ENCODE results near the gene AK8. TPM values are rescaled to one million over a fixed set of nuclear protein-coding genes. Genes with fewer than 3 reads are reported as not detected.

Gene AK8
- total and polyA plus RNA-seq, 2 experiments from 2014 or later: 0.14 to 0.78 TPM

DNA sequence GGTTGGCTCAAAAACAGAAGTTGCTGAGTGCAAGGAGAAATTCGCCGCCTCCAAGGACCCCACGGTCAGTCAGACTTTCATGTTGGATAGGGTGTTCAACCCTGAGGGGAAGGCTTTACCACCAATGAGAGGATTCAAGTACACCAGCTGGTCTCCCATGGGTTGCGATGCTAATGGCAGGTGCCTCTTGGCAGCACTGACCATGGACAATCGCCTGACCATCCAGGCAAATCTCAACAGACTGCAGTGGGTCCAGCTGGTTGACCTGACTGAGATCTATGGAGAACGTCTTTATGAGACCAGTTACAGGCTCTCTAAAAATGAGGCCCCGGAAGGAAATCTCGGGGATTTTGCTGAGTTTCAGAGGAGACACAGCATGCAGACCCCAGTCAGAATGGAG is 200.1 kb downstream of the AK8 start:
- Mint-ChIP-seq H3K4me3 (no peak overlapping the region), H3K4me1 (peaks cover 6% of the 10 kb centered on the region), H3K36me3 (ENCODE audit: low read depth) (peaks cover 49% of the 10 kb centered on the region), H3K9me3 (no peaks in the 10 kb centered on the region), H3K27ac (no peak overlapping the region), H3K27me3 (ENCODE audit: insufficient read depth, low read depth, poor library complexity) (peaks cover 4% of the 10 kb centered on the region)
- peaks cover 27% of the 10 kb centered on the region for H3K36me3 ChIP-seq (ENCODE audit: insufficient read depth)
- no peaks in the 10 kb centered on the region for H3K27me3 ChIP-seq (ENCODE audit: insufficient read depth)
- no peak overlapping the region for H3K4me3 ChIP-seq
- H2AFZ ChIP-seq: no peak overlapping the region
- ATAC-seq (no peak), DNase-seq (ENCODE audit: low spot score) (no peak)
- TF ChIP-seq POLR2AphosphoS5 (IDR thresholded peaks at IDR 0.05; ENCODE audit: low read depth) (no peak), ZNF331 (CRISPR knock-in tag; IDR thresholded peaks at IDR 0.05; ENCODE audit: low read depth) (no peak), JUNB (IDR thresholded peaks at IDR 0.05; ENCODE audit: unreplicated experiment) (no peak), EZH2phosphoT487 (IDR thresholded peaks at IDR 0.05; ENCODE audit: unreplicated experiment) (no peak), CREB1 (CRISPR knock-in tag; IDR thresholded peaks at IDR 0.05; ENCODE audit: low read depth) (no peak), EZH2 (IDR thresholded peaks at IDR 0.05; ENCODE audit: low read depth, unreplicated experiment) (no peak), NANOG (IDR thresholded peaks at IDR 0.05; ENCODE audit: borderline replicate concordance) (no peak)
- TF ChIP-seq, protein P1, sequence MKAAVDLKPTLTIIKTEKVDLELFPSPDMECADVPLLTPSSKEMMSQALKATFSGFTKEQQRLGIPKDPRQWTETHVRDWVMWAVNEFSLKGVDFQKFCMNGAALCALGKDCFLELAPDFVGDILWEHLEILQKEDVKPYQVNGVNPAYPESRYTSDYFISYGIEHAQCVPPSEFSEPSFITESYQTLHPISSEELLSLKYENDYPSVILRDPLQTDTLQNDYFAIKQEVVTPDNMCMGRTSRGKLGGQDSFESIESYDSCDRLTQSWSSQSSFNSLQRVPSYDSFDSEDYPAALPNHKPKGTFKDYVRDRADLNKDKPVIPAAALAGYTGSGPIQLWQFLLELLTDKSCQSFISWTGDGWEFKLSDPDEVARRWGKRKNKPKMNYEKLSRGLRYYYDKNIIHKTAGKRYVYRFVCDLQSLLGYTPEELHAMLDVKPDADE (IDR thresholded peaks at IDR 0.05): no peak
- TF ChIP-seq, protein P2, sequence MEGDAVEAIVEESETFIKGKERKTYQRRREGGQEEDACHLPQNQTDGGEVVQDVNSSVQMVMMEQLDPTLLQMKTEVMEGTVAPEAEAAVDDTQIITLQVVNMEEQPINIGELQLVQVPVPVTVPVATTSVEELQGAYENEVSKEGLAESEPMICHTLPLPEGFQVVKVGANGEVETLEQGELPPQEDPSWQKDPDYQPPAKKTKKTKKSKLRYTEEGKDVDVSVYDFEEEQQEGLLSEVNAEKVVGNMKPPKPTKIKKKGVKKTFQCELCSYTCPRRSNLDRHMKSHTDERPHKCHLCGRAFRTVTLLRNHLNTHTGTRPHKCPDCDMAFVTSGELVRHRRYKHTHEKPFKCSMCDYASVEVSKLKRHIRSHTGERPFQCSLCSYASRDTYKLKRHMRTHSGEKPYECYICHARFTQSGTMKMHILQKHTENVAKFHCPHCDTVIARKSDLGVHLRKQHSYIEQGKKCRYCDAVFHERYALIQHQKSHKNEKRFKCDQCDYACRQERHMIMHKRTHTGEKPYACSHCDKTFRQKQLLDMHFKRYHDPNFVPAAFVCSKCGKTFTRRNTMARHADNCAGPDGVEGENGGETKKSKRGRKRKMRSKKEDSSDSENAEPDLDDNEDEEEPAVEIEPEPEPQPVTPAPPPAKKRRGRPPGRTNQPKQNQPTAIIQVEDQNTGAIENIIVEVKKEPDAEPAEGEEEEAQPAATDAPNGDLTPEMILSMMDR (conservative IDR thresholded peaks at IDR 0.05; ENCODE audit: low read depth in 2 of 2): no peak
- TF ChIP-seq, protein P3, sequence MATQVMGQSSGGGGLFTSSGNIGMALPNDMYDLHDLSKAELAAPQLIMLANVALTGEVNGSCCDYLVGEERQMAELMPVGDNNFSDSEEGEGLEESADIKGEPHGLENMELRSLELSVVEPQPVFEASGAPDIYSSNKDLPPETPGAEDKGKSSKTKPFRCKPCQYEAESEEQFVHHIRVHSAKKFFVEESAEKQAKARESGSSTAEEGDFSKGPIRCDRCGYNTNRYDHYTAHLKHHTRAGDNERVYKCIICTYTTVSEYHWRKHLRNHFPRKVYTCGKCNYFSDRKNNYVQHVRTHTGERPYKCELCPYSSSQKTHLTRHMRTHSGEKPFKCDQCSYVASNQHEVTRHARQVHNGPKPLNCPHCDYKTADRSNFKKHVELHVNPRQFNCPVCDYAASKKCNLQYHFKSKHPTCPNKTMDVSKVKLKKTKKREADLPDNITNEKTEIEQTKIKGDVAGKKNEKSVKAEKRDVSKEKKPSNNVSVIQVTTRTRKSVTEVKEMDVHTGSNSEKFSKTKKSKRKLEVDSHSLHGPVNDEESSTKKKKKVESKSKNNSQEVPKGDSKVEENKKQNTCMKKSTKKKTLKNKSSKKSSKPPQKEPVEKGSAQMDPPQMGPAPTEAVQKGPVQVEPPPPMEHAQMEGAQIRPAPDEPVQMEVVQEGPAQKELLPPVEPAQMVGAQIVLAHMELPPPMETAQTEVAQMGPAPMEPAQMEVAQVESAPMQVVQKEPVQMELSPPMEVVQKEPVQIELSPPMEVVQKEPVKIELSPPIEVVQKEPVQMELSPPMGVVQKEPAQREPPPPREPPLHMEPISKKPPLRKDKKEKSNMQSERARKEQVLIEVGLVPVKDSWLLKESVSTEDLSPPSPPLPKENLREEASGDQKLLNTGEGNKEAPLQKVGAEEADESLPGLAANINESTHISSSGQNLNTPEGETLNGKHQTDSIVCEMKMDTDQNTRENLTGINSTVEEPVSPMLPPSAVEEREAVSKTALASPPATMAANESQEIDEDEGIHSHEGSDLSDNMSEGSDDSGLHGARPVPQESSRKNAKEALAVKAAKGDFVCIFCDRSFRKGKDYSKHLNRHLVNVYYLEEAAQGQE (IDR thresholded peaks at IDR 0.05; ENCODE audit: unreplicated experiment): no peak
- TF ChIP-seq, protein P4, sequence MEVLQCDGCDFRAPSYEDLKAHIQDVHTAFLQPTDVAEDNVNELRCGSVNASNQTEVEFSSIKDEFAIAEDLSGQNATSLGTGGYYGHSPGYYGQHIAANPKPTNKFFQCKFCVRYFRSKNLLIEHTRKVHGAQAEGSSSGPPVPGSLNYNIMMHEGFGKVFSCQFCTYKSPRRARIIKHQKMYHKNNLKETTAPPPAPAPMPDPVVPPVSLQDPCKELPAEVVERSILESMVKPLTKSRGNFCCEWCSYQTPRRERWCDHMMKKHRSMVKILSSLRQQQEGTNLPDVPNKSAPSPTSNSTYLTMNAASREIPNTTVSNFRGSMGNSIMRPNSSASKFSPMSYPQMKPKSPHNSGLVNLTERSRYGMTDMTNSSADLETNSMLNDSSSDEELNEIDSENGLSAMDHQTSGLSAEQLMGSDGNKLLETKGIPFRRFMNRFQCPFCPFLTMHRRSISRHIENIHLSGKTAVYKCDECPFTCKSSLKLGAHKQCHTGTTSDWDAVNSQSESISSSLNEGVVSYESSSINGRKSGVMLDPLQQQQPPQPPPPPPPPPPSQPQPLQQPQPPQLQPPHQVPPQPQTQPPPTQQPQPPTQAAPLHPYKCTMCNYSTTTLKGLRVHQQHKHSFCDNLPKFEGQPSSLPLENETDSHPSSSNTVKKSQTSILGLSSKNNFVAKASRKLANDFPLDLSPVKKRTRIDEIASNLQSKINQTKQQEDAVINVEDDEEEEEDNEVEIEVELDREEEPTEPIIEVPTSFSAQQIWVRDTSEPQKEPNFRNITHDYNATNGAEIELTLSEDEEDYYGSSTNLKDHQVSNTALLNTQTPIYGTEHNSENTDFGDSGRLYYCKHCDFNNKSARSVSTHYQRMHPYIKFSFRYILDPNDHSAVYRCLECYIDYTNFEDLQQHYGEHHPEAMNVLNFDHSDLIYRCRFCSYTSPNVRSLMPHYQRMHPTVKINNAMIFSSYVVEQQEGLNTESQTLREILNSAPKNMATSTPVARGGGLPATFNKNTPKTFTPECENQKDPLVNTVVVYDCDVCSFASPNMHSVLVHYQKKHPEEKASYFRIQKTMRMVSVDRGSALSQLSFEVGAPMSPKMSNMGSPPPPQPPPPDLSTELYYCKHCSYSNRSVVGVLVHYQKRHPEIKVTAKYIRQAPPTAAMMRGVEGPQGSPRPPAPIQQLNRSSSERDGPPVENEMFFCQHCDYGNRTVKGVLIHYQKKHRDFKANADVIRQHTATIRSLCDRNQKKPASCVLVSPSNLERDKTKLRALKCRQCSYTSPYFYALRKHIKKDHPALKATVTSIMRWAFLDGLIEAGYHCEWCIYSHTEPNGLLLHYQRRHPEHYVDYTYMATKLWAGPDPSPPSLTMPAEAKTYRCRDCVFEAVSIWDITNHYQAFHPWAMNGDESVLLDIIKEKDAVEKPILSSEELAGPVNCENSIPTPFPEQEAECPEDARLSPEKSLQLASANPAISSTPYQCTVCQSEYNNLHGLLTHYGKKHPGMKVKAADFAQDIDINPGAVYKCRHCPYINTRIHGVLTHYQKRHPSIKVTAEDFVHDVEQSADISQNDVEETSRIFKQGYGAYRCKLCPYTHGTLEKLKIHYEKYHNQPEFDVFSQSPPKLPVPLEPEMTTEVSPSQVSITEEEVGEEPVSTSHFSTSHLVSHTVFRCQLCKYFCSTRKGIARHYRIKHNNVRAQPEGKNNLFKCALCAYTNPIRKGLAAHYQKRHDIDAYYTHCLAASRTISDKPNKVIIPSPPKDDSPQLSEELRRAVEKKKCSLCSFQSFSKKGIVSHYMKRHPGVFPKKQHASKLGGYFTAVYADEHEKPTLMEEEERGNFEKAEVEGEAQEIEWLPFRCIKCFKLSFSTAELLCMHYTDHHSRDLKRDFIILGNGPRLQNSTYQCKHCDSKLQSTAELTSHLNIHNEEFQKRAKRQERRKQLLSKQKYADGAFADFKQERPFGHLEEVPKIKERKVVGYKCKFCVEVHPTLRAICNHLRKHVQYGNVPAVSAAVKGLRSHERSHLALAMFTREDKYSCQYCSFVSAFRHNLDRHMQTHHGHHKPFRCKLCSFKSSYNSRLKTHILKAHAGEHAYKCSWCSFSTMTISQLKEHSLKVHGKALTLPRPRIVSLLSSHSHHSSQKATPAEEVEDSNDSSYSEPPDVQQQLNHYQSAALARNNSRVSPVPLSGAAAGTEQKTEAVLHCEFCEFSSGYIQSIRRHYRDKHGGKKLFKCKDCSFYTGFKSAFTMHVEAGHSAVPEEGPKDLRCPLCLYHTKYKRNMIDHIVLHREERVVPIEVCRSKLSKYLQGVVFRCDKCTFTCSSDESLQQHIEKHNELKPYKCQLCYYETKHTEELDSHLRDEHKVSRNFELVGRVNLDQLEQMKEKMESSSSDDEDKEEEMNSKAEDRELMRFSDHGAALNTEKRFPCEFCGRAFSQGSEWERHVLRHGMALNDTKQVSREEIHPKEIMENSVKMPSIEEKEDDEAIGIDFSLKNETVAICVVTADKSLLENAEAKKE (CRISPR knock-in tag; IDR thresholded peaks at IDR 0.05): no peak
- no peaks in the 10 kb centered on the region for H3F3A ChIP-seq (replicated peaks; ENCODE audit: low read depth)
- H3K79me2 ChIP-seq (replicated peaks; ENCODE audit: insufficient read depth): peaks cover 100% of the 10 kb centered on the region
- peaks cover 88% of the 10 kb centered on the region for H4K20me1 ChIP-seq (replicated peaks; ENCODE audit: insufficient read depth)
- peaks cover 6% of the 10 kb centered on the region; the same call in 1 of the 2 replicates for H3K4me1 ChIP-seq (ENCODE audit: insufficient read depth)
- no peaks in the 10 kb centered on the region for H3K9me2 ChIP-seq (ENCODE audit: insufficient read depth)
- no peak overlapping the region for H3K27ac ChIP-seq (ENCODE audit: low read depth)
- H3K4me2 ChIP-seq: no peak overlapping the region

Measured in GM23338 (cell line).